B cell (primary cell): Measurements from ENCODE around the gene SCN1A. TPM values are rescaled to one million over a fixed set of nuclear protein-coding genes. Genes with fewer than 3 reads are reported as not detected.

Experiments
- ATAC-seq: fragments of 200-7000 bp; cut with Tn5 transposase; one replicate; pipeline ENCODE4 v1.10.0; 2021; ENCODE audit warnings: low read depth, mild to moderate bottlenecking, moderate number of reproducible peaks, moderate library complexity
- CTCF ChIA-PET: fragments of 350-600 bp; sonication (Branson Sonifier 250); formaldehyde crosslinking; loops from one replicate; lab custom pipeline; 2021; ENCODE audit warnings: antibody characterized with exemption, inconsistent platforms; lab: Charles Lee
- POLR2A ChIA-PET: fragments of 350-600 bp; sonication (Branson Sonifier 250); formaldehyde crosslinking; loops from one replicate; lab custom pipeline; 2021; ENCODE audit warnings: antibody characterized with exemption; lab: Charles Lee
- DNase-seq: peaks from one replicate; pipeline ENCODE4 v3.0.0; 2013
- H2AFZ ChIP-seq: 2 replicates; pipeline ENCODE4 v1.6.1; 2012; ENCODE audit warnings: mild to moderate bottlenecking, low read depth, low read length; ENCODE audit not compliant: insufficient read depth, poor library complexity, severe bottlenecking
- H3K27ac ChIP-seq, 2 donors: 1 replicate in 1 of 2; 2 replicates in 1 of 2; pipeline ENCODE4 v1.5.1; 2012 to 2013; ENCODE audit warnings: low read length in 2 of 2, mild to moderate bottlenecking in 2 of 2, moderate library complexity in 1 of 2
- H3K27me3 ChIP-seq, 4 experiments: fragments of 200-600 bp in 1 of 4; sonication (generic) in 1 of 4; replicated peaks in 1 of 4; 1 replicate in 2 of 4; 2 replicates in 2 of 4; pipeline versions ENCODE4 v1.6.1 to v1.7.0; 2013 to 2016; ENCODE audit warnings: low read length in 3 of 4, mild to moderate bottlenecking in 2 of 4, mixed read lengths in 1 of 4, moderate library complexity in 1 of 4; ENCODE audit not compliant: insufficient read depth in 4 of 4, control insufficient read depth in 3 of 4; ENCODE audit errors: control extremely low read depth in 1 of 4
- H3K36me3 ChIP-seq, 2 experiments: replicated peaks in 1 of 2; 1 replicate in 1 of 2; 2 replicates in 1 of 2; pipeline versions ENCODE4 v1.6.1 to v1.7.1; 2013; ENCODE audit warnings: low read length in 1 of 2; ENCODE audit not compliant: insufficient read depth in 2 of 2, control insufficient read depth in 1 of 2; ENCODE audit errors: control extremely low read depth in 1 of 2, extremely low read depth in 1 of 2
- H3K4me1 ChIP-seq, 2 donors: fragments of 200-600 bp in 1 of 2; sonication (generic) in 1 of 2; 1 replicate in 1 of 2; 2 replicates in 1 of 2; pipeline versions ENCODE4 v1.5.1 to v1.6.1; 2013 to 2017; ENCODE audit warnings: low read length in 2 of 2; ENCODE audit not compliant: control insufficient read depth in 2 of 2, insufficient read depth in 2 of 2
- H3K4me2 ChIP-seq: replicated peaks from 2 replicates; pipeline ENCODE3; 2012; ENCODE audit warnings: mild to moderate bottlenecking, low read depth, low read length; ENCODE audit not compliant: poor library complexity, severe bottlenecking
- H3K4me3 ChIP-seq, 5 experiments: fragments of 200-600 bp in 1 of 5; sonication (generic) in 1 of 5; 1 replicate in 3 of 5; 2 replicates in 2 of 5; pipeline versions ENCODE4 v1.5.1 to v1.7.0; 2011 to 2016; ENCODE audit warnings: low read length in 4 of 5, mild to moderate bottlenecking in 4 of 5, low read depth in 2 of 5, control low read depth in 1 of 5, moderate library complexity in 1 of 5; ENCODE audit not compliant: insufficient read depth in 1 of 5; ENCODE audit errors: control extremely low read depth in 1 of 5, extremely low read depth in 1 of 5
- H3K79me2 ChIP-seq: fragments of 200-600 bp; sonication (generic); one replicate; pipeline ENCODE4 v1.6.0; 2016; ENCODE audit warnings: low read length; ENCODE audit not compliant: control insufficient read depth, insufficient read depth
- H3K9ac ChIP-seq: fragments of 200-600 bp; sonication (generic); 2 replicates; pipeline ENCODE4 v1.6.1; 2017; ENCODE audit warnings: mild to moderate bottlenecking, low read length, moderate library complexity
- H3K9me3 ChIP-seq, 3 donors: one replicate each; pipeline versions ENCODE4 v1.6.1 to v1.7.1; 2013; ENCODE audit warnings: low read length in 2 of 3; ENCODE audit not compliant: control insufficient read depth in 2 of 3, insufficient read depth in 1 of 3; ENCODE audit errors: control extremely low read depth in 1 of 3
- H4K20me1 ChIP-seq: 2 replicates; pipeline ENCODE4 v1.6.0; 2012; ENCODE audit warnings: mild to moderate bottlenecking, low read length; ENCODE audit not compliant: insufficient read depth, control insufficient read depth, poor library complexity, severe bottlenecking
- H3K27ac Mint-ChIP-seq: one replicate; pipeline ENCODE4 v1.8.0; 2021; ENCODE audit warnings: mixed read lengths
- H3K27me3 Mint-ChIP-seq: one replicate; pipeline ENCODE4 v1.8.0; 2021; ENCODE audit warnings: mixed read lengths
- H3K4me1 Mint-ChIP-seq: one replicate; pipeline ENCODE4 v1.8.0; 2021; ENCODE audit warnings: mixed read lengths
- H3K4me3 Mint-ChIP-seq: one replicate; pipeline ENCODE4 v1.8.0; 2021; ENCODE audit warnings: mixed read lengths
- H3K9me3 Mint-ChIP-seq: one replicate; pipeline ENCODE4 v1.8.0; 2022; ENCODE audit warnings: mixed read lengths; ENCODE audit not compliant: insufficient read depth
- EZH2 ChIP-seq: IDR thresholded peaks from 2 replicates; pipeline ENCODE4 v1.6.1; 2012; ENCODE audit warnings: borderline replicate concordance, low read depth, mild to moderate bottlenecking, moderate library complexity, low read length; ENCODE audit not compliant: insufficient read depth, poor library complexity, severe bottlenecking
- WGBS: methylation state at CpG from one replicate; pipeline ENCODE4 v1.1.5; 2013; ENCODE audit warnings: missing lambda C conversion rate; ENCODE audit not compliant: insufficient coverage; 5-methylcytosine and 5-hydroxymethylcytosine counted together
- intact Hi-C: fragments of 100-400 bp; cut with micrococcal nuclease; formaldehyde crosslinking; loops from one replicate; pipeline ENCODE4 v1.10.0; 2022
- polyA plus RNA-seq: library from polyadenylated mRNA; depleted of rRNA; stranded (reverse); fragments of >200 nt; gene quantifications from 2 replicates; pipeline ENCODE4 v1.2.3, GENCODE V29; 2012
- total RNA-seq, 2 donors: library from RNA; stranded (reverse); fragments of 120-200 nt in 1 of 2; gene quantifications; 1 replicate in 1 of 2; 2 replicates in 1 of 2; pipeline versions ENCODE4 v1.2.3 to v1.2.4, GENCODE V29; 2013 to 2022
- TF ChIP-seq, protein P1 (sequence below): fragments of 200-600 bp; IDR thresholded peaks from one replicate; pipeline ENCODE4 v1.8.0; 2022; ENCODE audit warnings: antibody characterized with exemption, mild to moderate bottlenecking

SCN1A gene
- total and polyA plus RNA-seq, 2 donors (not counting 1 experiment from before 2014, with no cell fraction given), result not detected

DNA sequence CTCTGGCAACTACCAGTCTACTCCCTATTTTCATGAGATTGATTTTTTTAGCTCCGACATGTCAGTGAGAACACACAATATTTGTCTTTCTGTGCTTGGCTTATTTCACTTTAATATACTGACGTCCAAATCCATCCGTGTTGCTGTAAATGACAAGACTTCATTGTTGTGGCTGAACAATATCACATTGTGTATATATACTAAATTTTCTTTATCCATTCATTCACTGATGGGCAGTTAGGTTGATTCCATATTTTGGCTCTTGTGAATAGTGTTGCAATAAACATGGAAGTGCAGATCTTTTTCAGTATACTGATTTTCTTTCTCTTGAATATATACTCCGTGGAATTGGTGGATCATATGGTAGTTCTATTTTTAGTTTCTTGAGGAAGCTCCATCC is 168.4 kb downstream of the SCN1A start:
- peaks cover 6% of the 10 kb centered on the region for H3K79me2 ChIP-seq
- H3K4me1 Mint-ChIP-seq, result peaks cover 12% of the 10 kb centered on the region
- DNase-seq (no peak), ATAC-seq (no peak)
- CTCF ChIA-PET, result no interaction called here
- H3K27me3 Mint-ChIP-seq, result no peaks in the 10 kb centered on the region
- no peaks in the 10 kb centered on the region for H3K9me3 ChIP-seq
- no peak overlapping the region for H3K4me2 ChIP-seq
- H4K20me1 ChIP-seq, result no peaks in the 10 kb centered on the region
- no peaks in the 10 kb centered on the region for H3K9me3 Mint-ChIP-seq
- POLR2A ChIA-PET, result no interaction called here
- H3K27me3 ChIP-seq, result no peaks in the 10 kb centered on the region
- H3K9ac ChIP-seq, result no peak overlapping the region
- WGBS, result no CpG with 5 or more reads among the region's 4 CpGs
- intact Hi-C loops, result loop anchor here (10.0 kb wide), 1 partner anchor 965 kb away; no protein-coding TSS in a partner anchor
- no peak overlapping the region for H2AFZ ChIP-seq
- TF ChIP-seq, protein P1, sequence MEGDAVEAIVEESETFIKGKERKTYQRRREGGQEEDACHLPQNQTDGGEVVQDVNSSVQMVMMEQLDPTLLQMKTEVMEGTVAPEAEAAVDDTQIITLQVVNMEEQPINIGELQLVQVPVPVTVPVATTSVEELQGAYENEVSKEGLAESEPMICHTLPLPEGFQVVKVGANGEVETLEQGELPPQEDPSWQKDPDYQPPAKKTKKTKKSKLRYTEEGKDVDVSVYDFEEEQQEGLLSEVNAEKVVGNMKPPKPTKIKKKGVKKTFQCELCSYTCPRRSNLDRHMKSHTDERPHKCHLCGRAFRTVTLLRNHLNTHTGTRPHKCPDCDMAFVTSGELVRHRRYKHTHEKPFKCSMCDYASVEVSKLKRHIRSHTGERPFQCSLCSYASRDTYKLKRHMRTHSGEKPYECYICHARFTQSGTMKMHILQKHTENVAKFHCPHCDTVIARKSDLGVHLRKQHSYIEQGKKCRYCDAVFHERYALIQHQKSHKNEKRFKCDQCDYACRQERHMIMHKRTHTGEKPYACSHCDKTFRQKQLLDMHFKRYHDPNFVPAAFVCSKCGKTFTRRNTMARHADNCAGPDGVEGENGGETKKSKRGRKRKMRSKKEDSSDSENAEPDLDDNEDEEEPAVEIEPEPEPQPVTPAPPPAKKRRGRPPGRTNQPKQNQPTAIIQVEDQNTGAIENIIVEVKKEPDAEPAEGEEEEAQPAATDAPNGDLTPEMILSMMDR, result no peak
- no peak for TF ChIP-seq EZH2
- H3K27ac ChIP-seq, result no peak overlapping the region
- H3K4me1 ChIP-seq, result peaks cover 8 to 9% of the 10 kb centered on the region in 2 donors
- no peak overlapping the region for H3K4me3 ChIP-seq
- H3K27ac Mint-ChIP-seq, result no peak overlapping the region
- no peak overlapping the region for H3K4me3 Mint-ChIP-seq
- H3K36me3 ChIP-seq, result no peaks in the 10 kb centered on the region

GRCh38 chr2:165958313-165958960 is 169.4 kb downstream of the SCN1A start:
- no peaks in the 10 kb centered on the region for H3K27me3 ChIP-seq
- H3K9me3 ChIP-seq, result no peaks in the 10 kb centered on the region
- WGBS, result no CpG with 5 or more reads among the region's 3 CpGs
- no peaks in the 10 kb centered on the region for H3K36me3 ChIP-seq
- peaks cover 9 to 10% of the 10 kb centered on the region in 2 donors for H3K4me1 ChIP-seq
- H3K27me3 Mint-ChIP-seq, result no peaks in the 10 kb centered on the region
- intact Hi-C loops, result loop anchor here (10.0 kb wide), 1 partner anchor 964 kb away; no protein-coding TSS in a partner anchor
- no peak overlapping the region for H3K27ac Mint-ChIP-seq
- no peak overlapping the region for H2AFZ ChIP-seq
- H3K4me2 ChIP-seq, result no peak overlapping the region
- TF ChIP-seq, protein P1, result no peak
- no peak for TF ChIP-seq EZH2
- peaks cover 6% of the 10 kb centered on the region for H3K79me2 ChIP-seq
- no peaks in the 10 kb centered on the region for H4K20me1 ChIP-seq
- H3K27ac ChIP-seq, result no peak overlapping the region
- no peak overlapping the region for H3K9ac ChIP-seq
- ChIA-PET POLR2A (no interaction called here), CTCF (no interaction called here)
- no peak for DNase-seq
- H3K9me3 Mint-ChIP-seq, result no peaks in the 10 kb centered on the region
- H3K4me3 ChIP-seq, result no peak overlapping the region
- no peak overlapping the region for H3K4me3 Mint-ChIP-seq
- ATAC-seq, result no peak
- peaks cover 12% of the 10 kb centered on the region for H3K4me1 Mint-ChIP-seq
